Peyer's patch (tissue), 4 donors: ENCODE data around the gene SYT7. TPM values are rescaled to one million over a fixed set of nuclear protein-coding genes. Genes with fewer than 3 reads are reported as not detected.

Source experiments
- DNase-seq, 3 donors: peaks; one replicate each; pipeline ENCODE4 v3.0.0-alpha.2; 2017 to 2019
- H3K27ac ChIP-seq, 4 donors: fragments of 200-600 bp; sonication (generic); one replicate each; pipeline ENCODE4 v1.5.1; 2016 to 2019
- H3K27me3 ChIP-seq, 2 donors: fragments of 200-600 bp; sonication (generic); one replicate each; pipeline ENCODE4 v1.5.1; 2019
- H3K36me3 ChIP-seq, 3 donors: fragments of 200-600 bp; sonication (generic); one replicate each; pipeline ENCODE4 v1.5.1; 2016 to 2019
- H3K4me1 ChIP-seq, 4 donors: fragments of 200-600 bp; sonication (generic); one replicate each; pipeline ENCODE4 v1.5.1; 2016 to 2019
- H3K4me3 ChIP-seq, 4 donors: fragments of 200-600 bp; sonication (generic); 1 replicate in 3 of 4; 2 replicates in 1 of 4; pipeline ENCODE4 v1.5.1; 2016 to 2019; ENCODE audit warnings: mild to moderate bottlenecking in 1 of 4
- H3K9me3 ChIP-seq, 4 donors: fragments of 200-600 bp; sonication (generic); one replicate each; pipeline ENCODE4 v1.5.1; 2016 to 2019; ENCODE audit warnings: mild to moderate bottlenecking in 1 of 4
- POLR2A ChIP-seq, 2 donors: fragments of 450-650 bp; IDR thresholded peaks; one replicate each; pipeline ENCODE4 v1.5.1; 2017; ENCODE audit warnings: antibody characterized with exemption in 2 of 2, mild to moderate bottlenecking in 2 of 2, moderate library complexity in 2 of 2
- total RNA-seq, 4 donors: library from RNA; depleted of rRNA; stranded (reverse); fragments of >200 nt; gene quantifications; one replicate each; pipeline ENCODE4 v1.1.0, GENCODE V29; 2016
- TF ChIP-seq, protein P1 (sequence below), 6 experiments: fragments of 450-650 bp in 4 of 6; fragments of 200-600 bp in 2 of 6; sonication (generic) in 1 of 6; IDR thresholded peaks; one replicate each; pipeline ENCODE4 v1.5.1; 2017 to 2019; ENCODE audit warnings: antibody characterized with exemption in 6 of 6, mild to moderate bottlenecking in 3 of 6, moderate library complexity in 1 of 6

SYT7 gene
- total RNA-seq, 4 donors from 2014 or later, result 5.8 to 18.2 (median 12.2) TPM

DNA sequence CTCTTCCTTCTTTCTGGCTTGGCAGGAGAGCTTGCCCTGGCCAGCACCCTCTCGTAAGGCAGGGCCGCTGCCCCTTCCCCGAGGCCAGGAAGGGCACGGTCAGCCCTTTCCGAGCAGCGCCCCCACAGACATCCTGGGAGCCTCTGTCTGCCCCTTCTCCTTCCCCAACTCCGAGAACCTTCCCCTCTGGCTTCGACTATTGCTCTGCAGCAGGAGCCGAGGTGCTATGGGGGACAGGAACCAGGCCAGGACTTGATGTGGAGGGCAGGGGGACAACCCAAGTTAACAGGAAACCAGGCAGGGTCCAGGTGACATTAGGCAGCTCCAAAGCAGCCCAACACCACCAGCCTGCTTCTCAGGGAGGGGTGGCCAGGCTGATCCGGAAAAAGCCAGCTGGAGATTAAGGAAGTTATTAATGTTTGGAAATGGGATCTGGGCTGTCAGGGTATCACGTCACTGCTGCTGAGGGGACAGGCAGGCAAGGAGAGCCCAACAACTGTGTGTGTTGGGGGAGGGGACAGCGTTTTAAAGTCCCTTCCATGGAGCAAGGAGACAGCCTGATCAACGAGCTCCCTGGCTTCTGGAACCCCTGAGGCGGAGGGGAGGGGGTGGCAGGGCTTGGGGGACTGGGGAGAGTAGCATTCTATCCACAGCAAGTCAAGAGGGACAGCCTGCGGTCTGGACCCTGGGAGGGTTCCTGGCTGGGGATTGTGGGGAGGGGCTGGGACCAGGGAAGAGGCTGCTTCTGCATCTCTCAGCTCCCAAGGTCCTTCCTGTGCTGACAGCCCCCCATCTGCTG is 27.3 kb downstream of the SYT7 start:
- no peaks in the 10 kb centered on the region for H3K9me3 ChIP-seq
- no peaks in the 10 kb centered on the region for H3K36me3 ChIP-seq
- TF ChIP-seq POLR2A (IDR thresholded peaks at IDR 0.05), result no peak
- TF ChIP-seq, protein P1, sequence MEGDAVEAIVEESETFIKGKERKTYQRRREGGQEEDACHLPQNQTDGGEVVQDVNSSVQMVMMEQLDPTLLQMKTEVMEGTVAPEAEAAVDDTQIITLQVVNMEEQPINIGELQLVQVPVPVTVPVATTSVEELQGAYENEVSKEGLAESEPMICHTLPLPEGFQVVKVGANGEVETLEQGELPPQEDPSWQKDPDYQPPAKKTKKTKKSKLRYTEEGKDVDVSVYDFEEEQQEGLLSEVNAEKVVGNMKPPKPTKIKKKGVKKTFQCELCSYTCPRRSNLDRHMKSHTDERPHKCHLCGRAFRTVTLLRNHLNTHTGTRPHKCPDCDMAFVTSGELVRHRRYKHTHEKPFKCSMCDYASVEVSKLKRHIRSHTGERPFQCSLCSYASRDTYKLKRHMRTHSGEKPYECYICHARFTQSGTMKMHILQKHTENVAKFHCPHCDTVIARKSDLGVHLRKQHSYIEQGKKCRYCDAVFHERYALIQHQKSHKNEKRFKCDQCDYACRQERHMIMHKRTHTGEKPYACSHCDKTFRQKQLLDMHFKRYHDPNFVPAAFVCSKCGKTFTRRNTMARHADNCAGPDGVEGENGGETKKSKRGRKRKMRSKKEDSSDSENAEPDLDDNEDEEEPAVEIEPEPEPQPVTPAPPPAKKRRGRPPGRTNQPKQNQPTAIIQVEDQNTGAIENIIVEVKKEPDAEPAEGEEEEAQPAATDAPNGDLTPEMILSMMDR (IDR thresholded peaks at IDR 0.05), result no peak
- H3K27ac ChIP-seq, result no peak overlapping the region
- DNase-seq, result no peak
- no peak overlapping the region for H3K4me3 ChIP-seq
- peaks cover 0 to 18% of the 10 kb centered on the region in 2 donors for H3K27me3 ChIP-seq
- no peaks in the 10 kb centered on the region for H3K4me1 ChIP-seq

- DNase-seq, result no peak
- H3K36me3 ChIP-seq, result no peaks in the 10 kb centered on the region
- H3K9me3 ChIP-seq, result no peaks in the 10 kb centered on the region
- H3K27me3 ChIP-seq, result peaks cover 0 to 18% of the 10 kb centered on the region in 2 donors
- H3K27ac ChIP-seq, result no peak overlapping the region
- no peak overlapping the region for H3K4me3 ChIP-seq
- TF ChIP-seq, protein P1 (IDR thresholded peaks at IDR 0.05), result no peak
- no peak for TF ChIP-seq POLR2A (IDR thresholded peaks at IDR 0.05)
- no peaks in the 10 kb centered on the region for H3K4me1 ChIP-seq
Observed at GRCh38 chr11:61552108-61552635, 28.7 kb downstream of the SYT7 start.

GRCh38 chr11:61551634-61552033 is 29.2 kb downstream of the SYT7 start:
- TF ChIP-seq, protein P1 (IDR thresholded peaks at IDR 0.05), result no peak
- TF ChIP-seq POLR2A (IDR thresholded peaks at IDR 0.05), result no peak
- peaks cover 0 to 18% of the 10 kb centered on the region in 2 donors for H3K27me3 ChIP-seq
- H3K27ac ChIP-seq, result no peak overlapping the region
- H3K9me3 ChIP-seq, result no peaks in the 10 kb centered on the region
- DNase-seq, result no peak
- H3K4me3 ChIP-seq, result no peak overlapping the region
- no peaks in the 10 kb centered on the region for H3K36me3 ChIP-seq
- H3K4me1 ChIP-seq, result no peaks in the 10 kb centered on the region

- peaks cover 0 to 11% of the 10 kb centered on the region in 2 donors for H3K27me3 ChIP-seq
- H3K9me3 ChIP-seq, result no peaks in the 10 kb centered on the region
- no peaks in the 10 kb centered on the region for H3K4me1 ChIP-seq
- no peak for TF ChIP-seq POLR2A (IDR thresholded peaks at IDR 0.05)
- TF ChIP-seq, protein P1 (IDR thresholded peaks at IDR 0.05), result no peak
- no peaks in the 10 kb centered on the region for H3K36me3 ChIP-seq
- no peak overlapping the region for H3K27ac ChIP-seq
- no peak for DNase-seq
- no peak overlapping the region for H3K4me3 ChIP-seq
Observed at GRCh38 chr11:61550665-61551227, 30.1 kb downstream of the SYT7 start.

DNA sequence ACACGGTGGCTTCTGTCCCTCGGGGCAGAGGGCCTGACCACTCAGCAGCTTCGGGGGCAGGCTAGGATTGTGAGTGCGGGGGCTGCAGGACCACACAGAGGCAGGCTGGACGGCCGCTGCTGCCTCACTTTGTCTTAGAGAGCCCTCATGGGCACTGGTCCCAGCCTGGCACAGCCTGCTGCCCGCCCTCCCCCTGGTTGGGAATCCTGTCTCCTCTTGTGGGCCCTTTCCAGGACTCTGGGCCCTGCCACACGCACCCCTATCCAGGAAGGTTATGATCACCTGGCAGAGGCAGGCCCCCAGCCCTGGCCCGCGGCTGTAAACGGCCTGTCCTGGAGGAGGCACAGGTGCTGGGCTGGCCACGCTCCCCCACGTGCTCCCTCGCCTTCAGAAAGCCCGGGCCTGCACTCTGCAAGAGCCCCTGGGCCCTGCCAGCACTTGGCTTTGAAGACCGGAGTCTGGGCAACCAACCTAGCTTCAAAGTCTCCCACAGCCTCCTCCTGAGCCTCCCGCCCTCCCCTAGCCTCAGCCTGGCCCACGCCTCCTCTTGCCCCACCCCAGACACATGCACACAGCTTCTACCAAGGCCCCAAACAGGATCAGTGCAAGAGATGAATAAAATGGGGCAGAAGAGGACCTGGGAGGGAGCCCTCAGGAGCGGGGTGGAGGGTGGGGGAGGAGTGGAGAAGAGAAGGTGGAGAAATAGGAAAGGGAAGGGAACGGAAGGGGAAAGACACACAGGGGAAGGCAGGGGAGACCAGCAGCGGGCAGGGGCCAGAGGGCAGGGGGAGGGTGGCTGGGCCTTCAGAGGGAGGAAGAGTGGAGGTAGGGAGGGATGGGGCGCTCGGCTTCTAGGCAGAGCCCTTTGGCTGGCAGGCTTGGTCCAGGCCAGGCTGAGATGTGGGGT is 31.0 kb downstream of the SYT7 start:
- H3K36me3 ChIP-seq, result no peaks in the 10 kb centered on the region
- H3K9me3 ChIP-seq, result no peaks in the 10 kb centered on the region
- no peaks in the 10 kb centered on the region for H3K4me1 ChIP-seq
- no peak for TF ChIP-seq POLR2A (IDR thresholded peaks at IDR 0.05)
- TF ChIP-seq, protein P1 (IDR thresholded peaks at IDR 0.05), result no peak
- peaks cover 0 to 3% of the 10 kb centered on the region in 2 donors for H3K27me3 ChIP-seq
- H3K27ac ChIP-seq, result no peak overlapping the region
- no peak overlapping the region for H3K4me3 ChIP-seq
- DNase-seq, result no peak
